Lower lobe of right lung (tissue), 2 donors: ENCODE data around the gene ITFG2. TPM values are rescaled to one million over a fixed set of nuclear protein-coding genes. Genes with fewer than 3 reads are reported as not detected.
A peak's percentile ranks its signal among the peaks of the same experiment; 100 is the strongest.

Source experiments
- ATAC-seq, 2 donors: fragments of 200-7000 bp; cut with Tn5 transposase; one replicate each; pipeline ENCODE4 v1.9.1; 2020 to 2022; ENCODE audit warnings: mild to moderate bottlenecking in 2 of 2, moderate library complexity in 2 of 2
- DNase-seq: peaks from one replicate; pipeline ENCODE4 v3.0.0-alpha.2; 2020
- H3K27ac ChIP-seq: fragments of 200-600 bp; one replicate; pipeline ENCODE4 v1.8.0; 2022
- H3K27me3 ChIP-seq: fragments of 200-600 bp; one replicate; pipeline ENCODE4 v1.8.0; 2022; ENCODE audit warnings: low read depth
- H3K36me3 ChIP-seq: fragments of 200-600 bp; one replicate; pipeline ENCODE4 v1.8.0; 2022; ENCODE audit warnings: mild to moderate bottlenecking
- H3K4me1 ChIP-seq: fragments of 200-600 bp; one replicate; pipeline ENCODE4 v1.8.0; 2022
- H3K4me3 ChIP-seq: fragments of 200-600 bp; one replicate; pipeline ENCODE4 v1.8.0; 2022; ENCODE audit warnings: mild to moderate bottlenecking
- H3K9me3 ChIP-seq: fragments of 200-600 bp; one replicate; pipeline ENCODE4 v1.8.0; 2022
- intact Hi-C: fragments of 100-400 bp; cut with DNase I; formaldehyde crosslinking; loops from one replicate; pipeline ENCODE4 v1.11.0; 2022
- total RNA-seq: library from RNA; stranded (reverse); fragmentation: NEBNext Ultra II Directional; extraction: Animal tissue kit (Norgen Biotek cat#: 25700); gene quantifications from one replicate; pipeline ENCODE4 v1.2.1, GENCODE V29; 2021
- TF ChIP-seq, protein P1 (sequence below): fragments of 200-600 bp; IDR thresholded peaks from one replicate; pipeline ENCODE4 v1.8.0; 2022; ENCODE audit warnings: antibody characterized with exemption, mild to moderate bottlenecking
- donor health status: DM: no; HTN: yes; CAD: no; lungs with severe emphysema.

The ITFG2 gene
- total RNA-seq, 1 donor from 2014 or later = 43.8 TPM

DNA sequence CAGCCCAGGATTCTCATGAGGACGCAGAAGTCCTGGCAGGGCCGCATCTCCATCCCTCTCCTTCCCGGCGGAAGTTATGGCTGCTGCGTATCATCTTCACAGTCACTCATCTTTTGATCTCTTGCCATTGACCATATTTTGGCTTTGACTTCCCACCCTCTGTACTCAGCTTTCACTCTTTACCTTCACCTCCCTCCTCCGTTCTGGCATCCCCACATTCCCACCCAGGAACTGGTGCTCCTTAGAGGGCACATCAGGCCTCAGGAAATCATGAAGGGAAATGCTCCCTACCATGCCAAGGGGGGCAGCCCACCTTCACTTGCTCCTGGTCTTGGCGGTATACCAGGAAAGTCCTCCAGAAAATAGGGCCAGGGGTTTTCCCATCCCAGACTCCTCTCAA is 43.1 kb downstream of the ITFG2 start:
- intact Hi-C loops = no loop called here
- Histone ChIP-seq H3K27ac (no peak overlapping the region), H3K27me3 (no peaks in the 10 kb centered on the region), H3K36me3 (no peaks in the 10 kb centered on the region), H3K4me1 (no peaks in the 10 kb centered on the region), H3K9me3 (no peaks in the 10 kb centered on the region), H3K4me3 (no peak overlapping the region)
- ATAC-seq (no peak), DNase-seq (no peak)
- TF ChIP-seq, protein P1, sequence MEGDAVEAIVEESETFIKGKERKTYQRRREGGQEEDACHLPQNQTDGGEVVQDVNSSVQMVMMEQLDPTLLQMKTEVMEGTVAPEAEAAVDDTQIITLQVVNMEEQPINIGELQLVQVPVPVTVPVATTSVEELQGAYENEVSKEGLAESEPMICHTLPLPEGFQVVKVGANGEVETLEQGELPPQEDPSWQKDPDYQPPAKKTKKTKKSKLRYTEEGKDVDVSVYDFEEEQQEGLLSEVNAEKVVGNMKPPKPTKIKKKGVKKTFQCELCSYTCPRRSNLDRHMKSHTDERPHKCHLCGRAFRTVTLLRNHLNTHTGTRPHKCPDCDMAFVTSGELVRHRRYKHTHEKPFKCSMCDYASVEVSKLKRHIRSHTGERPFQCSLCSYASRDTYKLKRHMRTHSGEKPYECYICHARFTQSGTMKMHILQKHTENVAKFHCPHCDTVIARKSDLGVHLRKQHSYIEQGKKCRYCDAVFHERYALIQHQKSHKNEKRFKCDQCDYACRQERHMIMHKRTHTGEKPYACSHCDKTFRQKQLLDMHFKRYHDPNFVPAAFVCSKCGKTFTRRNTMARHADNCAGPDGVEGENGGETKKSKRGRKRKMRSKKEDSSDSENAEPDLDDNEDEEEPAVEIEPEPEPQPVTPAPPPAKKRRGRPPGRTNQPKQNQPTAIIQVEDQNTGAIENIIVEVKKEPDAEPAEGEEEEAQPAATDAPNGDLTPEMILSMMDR = no peak

DNA sequence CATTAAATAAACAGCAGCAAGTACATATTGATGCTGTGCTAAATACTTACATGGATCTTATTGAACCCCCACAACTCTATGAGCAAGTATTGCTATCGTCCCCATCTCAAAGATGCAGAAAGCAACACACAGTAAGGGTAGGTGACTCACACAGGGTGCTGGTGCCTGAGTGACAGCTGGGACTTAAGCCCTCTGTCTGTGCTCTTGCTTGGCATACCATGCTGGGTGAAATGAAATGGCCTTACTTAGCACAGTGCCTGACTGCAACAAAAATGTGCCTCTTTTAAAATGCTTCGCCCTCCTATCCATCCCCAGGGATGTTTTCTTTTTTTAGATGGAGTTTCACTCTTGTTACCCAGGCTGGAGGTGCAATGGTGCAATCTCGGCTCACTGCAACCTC is 43.6 kb downstream of the ITFG2 start:
- H3K4me1 ChIP-seq = no peaks in the 10 kb centered on the region
- TF ChIP-seq, protein P1 = no peak
- no peaks in the 10 kb centered on the region for H3K27me3 ChIP-seq
- H3K36me3 ChIP-seq = no peaks in the 10 kb centered on the region
- DNase-seq (no peak), ATAC-seq (no peak)
- H3K9me3 ChIP-seq = no peaks in the 10 kb centered on the region
- H3K27ac ChIP-seq = no peak overlapping the region
- intact Hi-C loops = no loop called here
- no peak overlapping the region for H3K4me3 ChIP-seq

DNA sequence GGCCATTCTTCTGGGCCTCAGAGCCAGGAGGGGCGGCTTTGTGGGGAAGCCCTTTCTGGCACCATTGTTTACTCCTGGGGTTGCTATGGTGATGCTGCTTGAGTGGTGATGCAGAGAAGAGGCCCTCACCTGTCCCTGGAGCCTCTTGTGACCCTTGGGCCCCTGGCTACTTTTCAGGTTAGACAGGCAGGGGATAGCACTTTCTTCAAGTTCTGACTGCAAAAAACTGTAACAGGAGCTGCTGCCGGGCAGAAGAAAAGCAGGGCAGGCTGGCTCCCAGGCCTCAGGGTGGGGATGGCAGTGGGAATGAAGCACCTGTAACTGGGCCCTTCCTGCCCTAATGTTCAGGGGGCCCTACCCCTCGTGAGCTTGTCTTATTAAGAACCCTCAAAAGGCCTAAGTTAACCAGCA is 44.6 kb downstream of the ITFG2 start, which contains the start of gene TEX52:
Gene TEX52, minus strand, starts transcription at position 19 of the 411 bp plus-strand sequence. Its CDS starts 13 bp downstream, at position 6.
- Histone ChIP-seq H3K27ac (no peak within 1 kb of the TSS), H3K27me3 (no peaks in the 10 kb centered on the region), H3K4me1 (no peaks in the 10 kb centered on the region), H3K4me3 (no peak within 1 kb of the TSS), H3K36me3 (no peaks in the 10 kb centered on the region), H3K9me3 (no peaks in the 10 kb centered on the region)
- TF ChIP-seq, protein P1 = no peak
- intact Hi-C loops = no loop called here
- ATAC-seq (no peak), DNase-seq (no peak)

DNA sequence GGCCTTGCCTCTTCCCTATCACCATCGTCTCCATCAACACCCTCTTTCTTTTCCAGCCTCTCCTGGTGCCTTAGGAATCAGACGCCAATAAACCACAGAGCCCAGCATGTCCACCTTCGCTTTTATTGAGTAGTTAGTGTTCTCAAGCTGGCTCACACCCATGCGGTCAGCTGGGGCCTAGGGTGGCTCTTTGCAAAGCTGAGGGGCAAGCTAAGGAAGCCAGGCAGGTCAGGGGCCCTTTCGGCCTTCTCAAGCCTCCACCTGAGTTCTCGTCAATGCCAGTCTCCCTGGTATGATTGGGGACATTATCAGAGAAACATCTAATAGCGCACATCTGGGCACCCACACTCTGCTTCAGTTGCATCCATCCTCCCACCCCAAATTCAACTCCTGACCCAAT is 45.1 kb downstream of the ITFG2 start:
- ATAC-seq = no peak
- no peak overlapping the region for H3K27ac ChIP-seq
- H3K36me3 ChIP-seq = no peaks in the 10 kb centered on the region
- intact Hi-C loops = no loop called here
- peak; percentile 19 for DNase-seq
- no peak overlapping the region for H3K4me3 ChIP-seq
- H3K9me3 ChIP-seq = no peaks in the 10 kb centered on the region
- no peaks in the 10 kb centered on the region for H3K4me1 ChIP-seq
- H3K27me3 ChIP-seq = no peaks in the 10 kb centered on the region
- TF ChIP-seq, protein P1 = no peak

DNA sequence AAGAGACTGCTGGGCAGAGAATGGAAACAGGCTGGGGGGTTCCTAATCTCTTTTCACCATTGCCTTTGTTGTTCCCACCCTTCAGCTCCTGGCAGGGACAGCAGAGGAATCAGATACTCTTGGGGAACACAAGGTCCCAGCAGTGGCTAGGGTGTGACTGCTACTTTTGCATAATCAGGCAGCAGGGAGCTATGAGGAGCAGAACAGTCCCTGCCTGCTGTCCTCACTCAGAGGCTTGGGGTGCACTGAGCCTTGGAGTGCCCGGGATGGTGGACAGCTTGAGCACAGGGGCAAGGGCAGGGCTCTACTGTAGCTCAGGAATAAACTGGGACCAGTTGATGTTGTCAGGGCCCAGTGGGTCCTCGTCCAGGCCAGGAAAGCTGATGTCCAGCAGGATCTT is 45.9 kb downstream of the ITFG2 start:
- no peak overlapping the region for H3K4me3 ChIP-seq
- no peaks in the 10 kb centered on the region for H3K27me3 ChIP-seq
- no peaks in the 10 kb centered on the region for H3K9me3 ChIP-seq
- H3K36me3 ChIP-seq = no peaks in the 10 kb centered on the region
- H3K27ac ChIP-seq = no peak overlapping the region
- H3K4me1 ChIP-seq = no peaks in the 10 kb centered on the region
- DNase-seq (no peak), ATAC-seq (no peak)
- TF ChIP-seq, protein P1 = no peak
- intact Hi-C loops = no loop called here

DNA sequence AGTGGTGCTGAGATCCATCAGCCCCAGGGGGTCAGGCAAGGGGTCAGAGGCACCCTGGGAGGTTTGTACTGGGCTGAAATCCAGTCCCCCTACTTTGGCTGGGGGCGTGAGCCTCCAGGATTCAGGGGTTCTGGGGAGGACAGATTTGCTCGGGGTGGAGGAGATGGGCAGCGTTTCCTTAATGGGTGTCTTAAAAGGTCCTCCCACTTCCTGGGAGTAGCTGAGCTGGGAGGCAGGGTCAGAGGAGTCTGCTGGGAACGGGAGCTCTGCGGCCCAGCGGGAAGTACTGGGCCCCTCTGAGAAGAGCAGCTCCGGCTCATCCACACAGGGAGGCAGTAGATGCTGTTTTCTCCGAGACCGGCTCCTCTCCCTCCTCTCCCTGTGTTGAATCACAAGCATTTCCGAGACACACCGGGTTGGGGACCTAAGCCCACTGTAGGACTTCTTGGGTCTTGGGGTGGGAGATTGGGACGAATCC is 46.5 kb downstream of the ITFG2 start:
- TF ChIP-seq, protein P1 = no peak
- DNase-seq (no peak), ATAC-seq (no peak)
- no peaks in the 10 kb centered on the region for H3K9me3 ChIP-seq
- no peak overlapping the region for H3K27ac ChIP-seq
- H3K4me3 ChIP-seq = no peak overlapping the region
- no peaks in the 10 kb centered on the region for H3K36me3 ChIP-seq
- no peaks in the 10 kb centered on the region for H3K4me1 ChIP-seq
- H3K27me3 ChIP-seq = no peaks in the 10 kb centered on the region
- intact Hi-C loops = no loop called here
